SK-N-MC (cell line): ENCODE measurements around the gene CSF2.

Source experiments
- EZH2 ChIP-seq: fragments of 200-600 bp; sonication (generic); IDR thresholded peaks from one replicate; pipeline ENCODE4 v1.6.1; 2017; ENCODE audit warnings: antibody characterized with exemption
- FOXP2 ChIP-seq: optimal IDR thresholded peaks from 2 replicates; pipeline ENCODE3; 2011; ENCODE audit warnings: mild to moderate bottlenecking, moderate library complexity; ENCODE audit not compliant: insufficient read depth; ENCODE audit errors: extremely low read length, control extremely low read depth
- POLR2AphosphoS5 ChIP-seq: IDR thresholded peaks from 2 replicates; pipeline ENCODE4 v1.6.1; 2012; ENCODE audit warnings: mild to moderate bottlenecking, low read depth, low read length, borderline replicate concordance

DNA sequence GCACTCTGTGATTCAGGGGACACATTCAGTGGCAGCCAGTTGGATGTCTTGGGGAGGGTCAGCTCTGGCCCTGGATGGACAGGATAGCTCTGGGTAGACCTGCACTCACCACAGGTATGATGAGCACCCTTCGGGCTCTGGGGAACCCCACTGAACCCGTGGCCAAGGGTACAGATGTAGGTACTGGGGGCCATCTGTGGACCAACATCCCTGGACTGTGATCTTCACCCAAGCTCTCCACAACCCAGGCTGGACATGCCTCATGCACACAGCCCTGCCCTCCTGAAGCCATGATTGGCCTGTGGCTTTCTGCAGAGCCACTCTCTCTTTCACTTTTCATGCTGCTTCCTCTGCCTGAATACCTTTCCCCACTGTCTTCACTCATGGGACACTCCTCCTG lies 46.6 kb upstream of the CSF2 start:
- TF ChIP-seq POLR2AphosphoS5 = no peak
- TF ChIP-seq FOXP2 = no peak
- TF ChIP-seq EZH2 = no peak
